ENCODE measurements around the gene DNM3. TPM values are rescaled to one million over a fixed set of nuclear protein-coding genes. Genes with fewer than 3 reads are reported as not detected.

DNM3 gene
- total and polyA plus RNA-seq, 10 of the 15 experiments (the other 5 are each of a cell fraction or from before 2014, with no cell fraction given): 0.03 to 1.5 (median 0.08) TPM; not detected in 3

DNA sequence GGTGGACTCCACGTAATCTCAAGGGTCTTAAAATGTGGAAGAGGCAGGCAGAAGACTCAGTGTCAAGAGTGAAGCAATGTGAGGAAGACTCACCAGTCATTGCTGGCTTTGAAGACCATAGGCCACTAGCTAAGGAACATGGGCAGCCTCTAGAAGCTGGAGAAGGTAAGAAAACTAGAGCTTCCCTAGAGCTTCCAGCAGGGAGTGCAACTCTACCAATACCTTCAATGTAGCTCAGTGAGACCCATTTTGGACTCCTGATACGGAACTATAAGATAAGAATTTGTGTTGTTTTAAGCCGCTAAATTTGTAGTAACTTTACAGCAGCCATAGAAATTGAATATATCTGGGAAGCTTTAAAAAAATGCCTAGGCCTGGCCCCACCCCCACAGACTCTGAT lies 41.0 kb upstream of the DNM3 start:
- Histone ChIP-seq H3K79me2 (ENCODE audit: control insufficient read depth, insufficient read depth, low read length) (no peaks in the 10 kb centered on the region), H3K9ac (ENCODE audit: control insufficient read depth, insufficient read depth, low read length) (no peak overlapping the region), H3K27ac (ENCODE audit: control insufficient read depth, insufficient read depth) (no peak overlapping the region), H3K27me3 (replicated peaks in 1 of 2; ENCODE audit: control insufficient read depth in 2 of 2, insufficient read depth in 2 of 2, low read length in 1 of 2) (no peaks in the 10 kb centered on the region), H3K4me1 (ENCODE audit: control insufficient read depth, insufficient read depth, low read length) (no peaks in the 10 kb centered on the region; the same call in 1 of the 2 replicates), H3K9me3 (replicated peaks; ENCODE audit: control insufficient read depth, insufficient read depth, low read length) (no peaks in the 10 kb centered on the region), H3K4me2 (ENCODE audit: control insufficient read depth, insufficient read depth) (no peak overlapping the region), H4K20me1 (ENCODE audit: control insufficient read depth, insufficient read depth) (no peaks in the 10 kb centered on the region), H2AFZ (ENCODE audit: control insufficient read depth, low read depth, low read length) (no peak overlapping the region), H3K4me3 (no peak overlapping the region), H3K36me3 (ENCODE audit: control insufficient read depth in 2 of 2, insufficient read depth in 2 of 2, low read length in 1 of 2) (peaks cover 10 to 21% of the 10 kb centered on the region in 2 experiments)
- POLR2A ChIA-PET: no interaction called here
- ATAC-seq: no peak
- in situ Hi-C loops (cut with MboI) (no loop called here), intact Hi-C loops (cut with micrococcal nuclease; ENCODE audit: unreplicated experiment) (loop anchor here (10.0 kb wide), 1 partner anchor 624 kb away; the partner anchor contains the start of gene C1orf105)
- BruUV-seq (replicated peaks): no TSS peak
- 100% methylated on average over 3 of the region's 3 CpGs for WGBS (ENCODE audit: insufficient coverage, insufficient replicate concordance, low lambda C conversion rate, missing lambda C conversion rate)
- SMC1A ChIA-PET (ENCODE audit: uncharacterized antibody, unreplicated experiment): interaction anchor here (0.6 to 8.7 kb wide), 16 partner anchors 10 to 644 kb away, joined by 3 to 142 read pairs (median 4); no protein-coding TSS in a partner anchor
- no peak for FAIRE-seq
- TF ChIP-seq SMARCA5 (IDR thresholded peaks at IDR 0.05) (no peak), CEBPB (IDR thresholded peaks at IDR 0.05; ENCODE audit: borderline replicate concordance in 1 of 2, low read depth in 2 of 2, low read length in 2 of 2) (no peak), CHD1 (IDR thresholded peaks at IDR 0.05; ENCODE audit: low read depth, low read length) (no peak), DPF2 (IDR thresholded peaks at IDR 0.05) (no peak), TCF3 (IDR thresholded peaks at IDR 0.05; ENCODE audit: borderline replicate concordance, insufficient read depth, low read depth, low read length) (no peak), POLR2AphosphoS5 (IDR thresholded peaks at IDR 0.05; ENCODE audit: low read length) (no peak), JUND (IDR thresholded peaks at IDR 0.05; ENCODE audit: low read depth, low read length) (no peak), FOXK2 (IDR thresholded peaks at IDR 0.05) (no peak), POLR2A (IDR thresholded peaks at IDR 0.05; ENCODE audit: low read depth, low read length) (no peak), RAD21 (IDR thresholded peaks at IDR 0.05; ENCODE audit: insufficient read depth, low read depth, low read length) (no peak), ZNF384 (IDR thresholded peaks at IDR 0.05; ENCODE audit: borderline replicate concordance, low read depth, low read length) (no peak), MEF2B (IDR thresholded peaks at IDR 0.05; ENCODE audit: partially characterized antibody, poor library complexity, severe bottlenecking) (no peak), CREM (IDR thresholded peaks at IDR 0.05; ENCODE audit: low read depth) (no peak)
- TF ChIP-seq, protein P1, sequence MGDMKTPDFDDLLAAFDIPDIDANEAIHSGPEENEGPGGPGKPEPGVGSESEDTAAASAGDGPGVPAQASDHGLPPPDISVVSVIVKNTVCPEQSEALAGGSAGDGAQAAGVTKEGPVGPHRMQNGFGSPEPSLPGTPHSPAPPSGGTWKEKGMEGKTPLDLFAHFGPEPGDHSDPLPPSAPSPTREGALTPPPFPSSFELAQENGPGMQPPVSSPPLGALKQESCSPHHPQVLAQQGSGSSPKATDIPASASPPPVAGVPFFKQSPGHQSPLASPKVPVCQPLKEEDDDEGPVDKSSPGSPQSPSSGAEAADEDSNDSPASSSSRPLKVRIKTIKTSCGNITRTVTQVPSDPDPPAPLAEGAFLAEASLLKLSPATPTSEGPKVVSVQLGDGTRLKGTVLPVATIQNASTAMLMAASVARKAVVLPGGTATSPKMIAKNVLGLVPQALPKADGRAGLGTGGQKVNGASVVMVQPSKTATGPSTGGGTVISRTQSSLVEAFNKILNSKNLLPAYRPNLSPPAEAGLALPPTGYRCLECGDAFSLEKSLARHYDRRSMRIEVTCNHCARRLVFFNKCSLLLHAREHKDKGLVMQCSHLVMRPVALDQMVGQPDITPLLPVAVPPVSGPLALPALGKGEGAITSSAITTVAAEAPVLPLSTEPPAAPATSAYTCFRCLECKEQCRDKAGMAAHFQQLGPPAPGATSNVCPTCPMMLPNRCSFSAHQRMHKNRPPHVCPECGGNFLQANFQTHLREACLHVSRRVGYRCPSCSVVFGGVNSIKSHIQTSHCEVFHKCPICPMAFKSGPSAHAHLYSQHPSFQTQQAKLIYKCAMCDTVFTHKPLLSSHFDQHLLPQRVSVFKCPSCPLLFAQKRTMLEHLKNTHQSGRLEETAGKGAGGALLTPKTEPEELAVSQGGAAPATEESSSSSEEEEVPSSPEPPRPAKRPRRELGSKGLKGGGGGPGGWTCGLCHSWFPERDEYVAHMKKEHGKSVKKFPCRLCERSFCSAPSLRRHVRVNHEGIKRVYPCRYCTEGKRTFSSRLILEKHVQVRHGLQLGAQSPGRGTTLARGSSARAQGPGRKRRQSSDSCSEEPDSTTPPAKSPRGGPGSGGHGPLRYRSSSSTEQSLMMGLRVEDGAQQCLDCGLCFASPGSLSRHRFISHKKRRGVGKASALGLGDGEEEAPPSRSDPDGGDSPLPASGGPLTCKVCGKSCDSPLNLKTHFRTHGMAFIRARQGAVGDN (IDR thresholded peaks at IDR 0.05): no peak
- CTCF ChIA-PET: interaction anchor here (0.7 to 9.3 kb wide), 31 partner anchors 10 to 630 kb away, joined by 3 to 322 read pairs (median 4); partner anchors contain the start of genes C1orf105, METTL13, PRRC2C and VAMP4
- no peak for DNase-seq (ENCODE audit: low read depth, low spot score)
- RAD21 ChIA-PET (ENCODE audit: unreplicated experiment): interaction anchor here (0.8 to 4.7 kb wide), 10 partner anchors 11 to 202 kb away, joined by 3 to 87 read pairs (median 8); partner anchors contain the start of gene METTL13

All from GM12878 (cell line).